Gastroesophageal sphincter (tissue), 4 donors: Measurements from ENCODE around the gene STRIP1. TPM values are rescaled to one million over a fixed set of nuclear protein-coding genes. Genes with fewer than 3 reads are reported as not detected.

Source experiments
- ATAC-seq: fragments of 150-250 bp; one replicate; pipeline ENCODE4 v1.9.1; 2016; ENCODE audit warnings: mild to moderate bottlenecking, moderate library complexity
- H3K27ac ChIP-seq, 4 donors: fragments of 200-600 bp; sonication (generic) in 3 of 4; 1 replicate in 3 of 4; 2 replicates in 1 of 4; pipeline ENCODE4 v1.5.1; 2016 to 2019
- H3K27me3 ChIP-seq: fragments of 200-600 bp; sonication (generic); one replicate; pipeline ENCODE4 v1.5.1; 2019
- H3K36me3 ChIP-seq, 2 donors: fragments of 200-600 bp; sonication (generic); one replicate each; pipeline ENCODE4 v1.5.1; 2019; ENCODE audit warnings: control low read depth in 1 of 2
- H3K4me1 ChIP-seq, 3 donors: fragments of 200-600 bp; sonication (generic); 1 replicate in 2 of 3; 2 replicates in 1 of 3; pipeline ENCODE4 v1.5.1; 2016 to 2019; ENCODE audit warnings: control low read depth in 2 of 3
- H3K4me3 ChIP-seq, 2 donors: fragments of 200-600 bp; sonication (generic); one replicate each; pipeline ENCODE4 v1.5.1; 2019; ENCODE audit warnings: mild to moderate bottlenecking in 1 of 2, moderate library complexity in 1 of 2
- H3K9me3 ChIP-seq, 3 donors: fragments of 200-600 bp; sonication (generic); one replicate each; pipeline ENCODE4 v1.5.1; 2017 to 2019; ENCODE audit warnings: control low read depth in 2 of 3
- EP300 ChIP-seq: sonication (generic); formaldehyde crosslinking; IDR thresholded peaks from one replicate; pipeline ENCODE4 v1.6.1; 2017; ENCODE audit warnings: antibody characterized with exemption, mild to moderate bottlenecking
- POLR2A ChIP-seq, 2 donors: fragments of 450-650 bp; IDR thresholded peaks; one replicate each; pipeline ENCODE4 v1.6.1; 2017; ENCODE audit warnings: antibody characterized with exemption in 2 of 2, mild to moderate bottlenecking in 2 of 2, moderate library complexity in 1 of 2
- POLR2AphosphoS5 ChIP-seq: sonication (generic); formaldehyde crosslinking; IDR thresholded peaks from one replicate; pipeline ENCODE4 v1.6.1; 2017; ENCODE audit warnings: antibody characterized with exemption
- WGBS, 2 donors: methylation state at CpG; one replicate each; pipeline ENCODE4 v1.1.5; 2018; ENCODE audit warnings: low coverage in 1 of 2; 5-methylcytosine and 5-hydroxymethylcytosine counted together
- total RNA-seq, 4 donors: library from RNA; depleted of rRNA; stranded (reverse); fragments of >200 nt; gene quantifications; one replicate each; pipeline ENCODE4 v1.1.0, GENCODE V29; 2016
- TF ChIP-seq, protein P1 (sequence below), 4 experiments: fragments of 200-600 bp in 2 of 4; fragments of 450-650 bp in 2 of 4; sonication (generic) in 1 of 4; IDR thresholded peaks; one replicate each; pipeline ENCODE4 v1.5.1; 2017 to 2019; ENCODE audit warnings: antibody characterized with exemption in 4 of 4, mild to moderate bottlenecking in 2 of 4, moderate library complexity in 2 of 4

Gene STRIP1
- total RNA-seq, 4 donors from 2014 or later = 29.3 to 46.9 (median 35.9) TPM

DNA sequence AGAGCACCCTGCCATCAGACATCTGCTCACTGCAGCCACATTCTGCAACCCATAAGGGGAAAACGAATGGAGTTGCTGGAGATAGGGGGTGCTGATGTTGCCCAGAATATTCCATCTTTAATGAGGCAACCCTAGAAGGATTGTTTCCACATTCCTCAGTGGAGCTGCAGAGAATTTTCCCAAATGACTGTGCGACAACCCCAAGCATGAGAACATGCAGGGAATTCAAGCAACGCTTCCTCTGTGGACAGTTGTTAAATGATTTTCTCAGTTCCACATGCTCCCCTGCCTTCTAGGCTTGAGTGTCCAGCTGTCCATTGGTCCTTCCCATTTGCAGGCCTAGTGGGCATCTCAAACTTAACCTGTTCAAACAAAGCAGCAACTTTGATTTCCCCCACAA is 57.4 kb downstream of the STRIP1 start:
- Histone ChIP-seq H3K27me3 (peaks cover 34% of the 10 kb centered on the region), H3K9me3 (no peaks in the 10 kb centered on the region), H3K27ac (no peak overlapping the region), H3K36me3 (no peaks in the 10 kb centered on the region), H3K4me1 (no peaks in the 10 kb centered on the region), H3K4me3 (no peak overlapping the region)
- no peak for ATAC-seq
- 20 to 48% methylated on average over 1 to 3 of the region's 3 CpGs for WGBS, 2 donors
- TF ChIP-seq, protein P1, sequence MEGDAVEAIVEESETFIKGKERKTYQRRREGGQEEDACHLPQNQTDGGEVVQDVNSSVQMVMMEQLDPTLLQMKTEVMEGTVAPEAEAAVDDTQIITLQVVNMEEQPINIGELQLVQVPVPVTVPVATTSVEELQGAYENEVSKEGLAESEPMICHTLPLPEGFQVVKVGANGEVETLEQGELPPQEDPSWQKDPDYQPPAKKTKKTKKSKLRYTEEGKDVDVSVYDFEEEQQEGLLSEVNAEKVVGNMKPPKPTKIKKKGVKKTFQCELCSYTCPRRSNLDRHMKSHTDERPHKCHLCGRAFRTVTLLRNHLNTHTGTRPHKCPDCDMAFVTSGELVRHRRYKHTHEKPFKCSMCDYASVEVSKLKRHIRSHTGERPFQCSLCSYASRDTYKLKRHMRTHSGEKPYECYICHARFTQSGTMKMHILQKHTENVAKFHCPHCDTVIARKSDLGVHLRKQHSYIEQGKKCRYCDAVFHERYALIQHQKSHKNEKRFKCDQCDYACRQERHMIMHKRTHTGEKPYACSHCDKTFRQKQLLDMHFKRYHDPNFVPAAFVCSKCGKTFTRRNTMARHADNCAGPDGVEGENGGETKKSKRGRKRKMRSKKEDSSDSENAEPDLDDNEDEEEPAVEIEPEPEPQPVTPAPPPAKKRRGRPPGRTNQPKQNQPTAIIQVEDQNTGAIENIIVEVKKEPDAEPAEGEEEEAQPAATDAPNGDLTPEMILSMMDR (IDR thresholded peaks at IDR 0.05) = no peak
- TF ChIP-seq POLR2AphosphoS5 = no peak
- TF ChIP-seq EP300 = no peak
- TF ChIP-seq POLR2A (IDR thresholded peaks at IDR 0.05) = no peak

DNA sequence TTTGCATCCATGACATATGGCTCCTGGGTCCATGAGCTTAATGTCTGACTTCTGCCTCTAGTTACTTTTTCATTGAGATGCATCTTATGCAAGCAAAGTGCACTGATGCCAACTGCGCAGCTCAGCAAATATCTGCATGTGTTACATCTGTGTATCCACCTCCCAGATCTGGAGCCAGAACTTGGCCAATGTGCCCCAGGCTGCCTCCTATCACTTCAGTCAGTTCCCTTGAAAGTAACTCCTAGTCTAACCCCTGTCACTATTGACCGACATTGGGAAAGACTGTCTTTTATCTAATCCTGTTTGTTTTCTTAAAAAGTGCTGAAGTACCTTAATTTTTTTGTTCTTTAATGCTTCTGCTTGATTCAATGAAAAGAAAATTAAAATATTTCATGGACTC is 58.6 kb downstream of the STRIP1 start:
- Histone ChIP-seq H3K4me1 (no peaks in the 10 kb centered on the region), H3K9me3 (no peaks in the 10 kb centered on the region), H3K27ac (no peak overlapping the region), H3K27me3 (peaks cover 46% of the 10 kb centered on the region), H3K36me3 (no peaks in the 10 kb centered on the region), H3K4me3 (no peak overlapping the region)
- ATAC-seq = no peak
- 78 to 95% methylated on average over 2 of the region's 2 CpGs for WGBS, 2 donors
- no peak for TF ChIP-seq EP300
- no peak for TF ChIP-seq POLR2AphosphoS5
- no peak for TF ChIP-seq POLR2A (IDR thresholded peaks at IDR 0.05)
- TF ChIP-seq, protein P1 (IDR thresholded peaks at IDR 0.05) = no peak

DNA sequence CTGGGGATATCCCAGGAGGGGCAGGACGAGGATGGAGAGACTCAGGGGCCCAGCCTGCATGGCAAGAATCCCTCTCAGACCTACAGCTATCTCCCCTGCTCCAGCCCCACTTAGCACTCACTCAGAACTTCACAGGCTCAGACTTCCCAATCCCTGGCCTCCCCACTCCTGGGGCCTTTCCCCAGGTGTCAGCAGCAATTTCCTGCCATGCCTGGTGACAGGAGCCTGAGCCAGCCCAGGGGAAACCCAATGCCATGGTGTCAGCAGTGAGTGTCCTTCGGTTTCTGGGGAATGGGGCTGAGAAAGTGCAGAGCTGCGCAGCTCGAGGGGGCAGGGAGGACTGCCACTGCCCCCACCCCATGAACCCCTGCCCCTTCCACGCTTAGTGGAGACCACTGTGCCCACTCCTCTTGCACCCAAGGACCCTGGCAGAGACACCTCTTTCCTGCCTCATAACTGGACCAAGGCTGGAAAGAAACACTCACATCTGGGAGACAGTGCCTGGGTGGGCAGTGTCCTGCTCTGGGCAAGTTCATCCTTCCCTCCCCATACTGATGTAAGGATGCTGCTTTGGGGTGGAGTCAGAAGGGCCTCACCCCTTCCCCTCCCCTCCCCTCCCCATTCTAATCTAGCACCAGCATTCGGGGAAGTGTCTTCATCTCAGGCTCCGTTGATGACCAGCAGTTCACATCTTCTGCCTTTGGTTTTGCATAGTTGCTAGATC is 60.7 kb downstream of the STRIP1 start:
- H3K27me3 ChIP-seq = peaks cover 44% of the 10 kb centered on the region
- WGBS, 2 donors = 45 to 70% methylated on average over 3 to 5 of the region's 7 CpGs
- H3K36me3 ChIP-seq = no peaks in the 10 kb centered on the region
- no peak overlapping the region for H3K27ac ChIP-seq
- TF ChIP-seq EP300 (no peak), POLR2A (IDR thresholded peaks at IDR 0.05) (no peak)
- no peak for ATAC-seq
- H3K9me3 ChIP-seq = no peaks in the 10 kb centered on the region
- no peaks in the 10 kb centered on the region for H3K4me1 ChIP-seq
- no peak overlapping the region for H3K4me3 ChIP-seq

DNA sequence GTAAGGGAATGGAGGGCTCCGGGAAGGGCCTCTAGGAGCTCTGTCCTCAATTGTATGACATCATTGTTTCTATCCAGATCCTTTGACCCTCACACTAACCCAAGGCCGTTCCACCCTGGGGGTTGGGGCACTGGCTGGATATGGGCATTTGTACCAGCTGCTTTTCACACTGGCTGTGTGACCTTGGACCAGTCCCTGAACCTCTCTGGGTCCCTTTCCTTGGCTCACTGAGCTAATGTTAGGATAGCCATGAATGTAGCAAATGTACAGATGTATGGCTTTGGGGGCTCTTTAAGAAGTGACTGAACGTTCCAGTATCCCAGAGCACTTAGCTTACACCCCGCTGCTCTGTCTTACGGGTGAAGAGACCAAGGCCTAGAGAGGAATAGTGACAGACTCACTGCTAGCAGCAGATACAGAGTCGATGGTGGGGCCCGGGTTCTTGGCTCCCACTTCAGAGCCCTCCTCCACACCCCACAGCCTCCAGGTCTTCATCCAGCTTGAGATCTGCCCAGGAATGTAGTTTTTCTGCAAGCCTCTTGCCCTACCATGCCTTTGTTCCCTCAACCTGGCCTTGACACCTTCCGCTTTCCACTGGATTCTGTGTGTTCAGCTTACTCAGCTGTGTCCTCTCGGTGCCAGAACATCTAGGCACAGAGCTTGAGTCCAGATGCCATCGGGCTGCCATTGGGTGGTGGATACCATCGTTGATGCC is 63.2 kb downstream of the STRIP1 start:
- Histone ChIP-seq H3K4me1 (no peaks in the 10 kb centered on the region), H3K9me3 (no peaks in the 10 kb centered on the region), H3K36me3 (no peaks in the 10 kb centered on the region), H3K4me3 (no peak overlapping the region), H3K27ac (no peak overlapping the region), H3K27me3 (peaks cover 44% of the 10 kb centered on the region)
- WGBS, 2 donors = 85 to 100% methylated on average over 1 to 9 of the region's 11 CpGs
- no peak for TF ChIP-seq EP300
- TF ChIP-seq, protein P1 (IDR thresholded peaks at IDR 0.05) = no peak
- no peak for TF ChIP-seq POLR2A (IDR thresholded peaks at IDR 0.05)
- TF ChIP-seq POLR2AphosphoS5 = no peak
- no peak for ATAC-seq

DNA sequence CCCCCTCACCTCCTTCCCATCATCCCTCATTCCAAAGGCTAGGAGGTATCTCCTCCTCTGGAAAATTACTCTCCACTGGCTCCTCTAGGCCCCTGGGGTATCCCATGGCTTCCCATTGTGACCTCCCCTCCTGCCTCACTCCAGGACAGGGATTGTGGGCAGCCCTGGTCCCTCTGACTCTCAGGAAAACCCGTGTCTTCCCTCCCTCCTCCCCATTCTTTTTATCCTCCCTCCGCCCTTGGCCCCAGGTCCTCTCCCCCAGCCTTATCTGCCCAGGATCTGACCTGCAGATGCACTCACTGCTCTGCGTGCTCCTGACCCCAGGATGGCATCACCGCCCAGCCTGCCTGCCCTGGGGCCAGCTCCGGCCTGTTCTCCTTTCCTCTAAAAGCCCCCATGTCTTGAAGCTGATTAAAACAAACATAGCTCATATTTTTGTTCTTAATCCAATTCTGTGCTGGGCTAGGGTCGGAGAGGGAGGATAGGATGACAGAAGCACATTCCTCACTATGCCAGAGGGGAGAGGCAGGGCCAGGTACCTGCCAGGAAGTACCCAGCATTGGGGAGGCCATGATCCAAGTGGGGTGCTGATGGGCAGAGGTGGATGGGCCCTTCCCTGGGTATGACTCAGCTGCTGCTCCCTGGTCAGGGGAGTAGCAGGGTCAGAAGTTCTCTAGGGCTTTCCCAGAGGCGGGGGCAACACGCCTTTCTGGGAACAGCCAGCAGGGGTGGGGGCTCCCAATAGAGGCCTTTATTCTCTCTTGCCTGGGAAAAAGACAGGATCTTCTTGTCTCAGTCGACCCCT is 64.0 kb downstream of the STRIP1 start:
- Histone ChIP-seq H3K36me3 (no peaks in the 10 kb centered on the region), H3K9me3 (no peaks in the 10 kb centered on the region), H3K4me3 (no peak overlapping the region), H3K27ac (no peak overlapping the region), H3K4me1 (no peaks in the 10 kb centered on the region), H3K27me3 (peaks cover 44% of the 10 kb centered on the region)
- 60 to 66% methylated on average over 2 to 5 of the region's 9 CpGs for WGBS, 2 donors
- ATAC-seq = no peak
- TF ChIP-seq POLR2A (IDR thresholded peaks at IDR 0.05) (no peak), EP300 (no peak), POLR2AphosphoS5 (no peak)
- TF ChIP-seq, protein P1 (IDR thresholded peaks at IDR 0.05) = no peak
